ENCODE results near the gene EIF4A3.

The EIF4A3 gene

GRCh38 chr17:80147035-80147822 is at the start of gene EIF4A3:
Gene EIF4A3, minus strand, starts transcription at chr17:80147128. Its CDS starts 167 bp downstream, at chr17:80146961.
- DNase-seq, result peak; percentile 99

DNA sequence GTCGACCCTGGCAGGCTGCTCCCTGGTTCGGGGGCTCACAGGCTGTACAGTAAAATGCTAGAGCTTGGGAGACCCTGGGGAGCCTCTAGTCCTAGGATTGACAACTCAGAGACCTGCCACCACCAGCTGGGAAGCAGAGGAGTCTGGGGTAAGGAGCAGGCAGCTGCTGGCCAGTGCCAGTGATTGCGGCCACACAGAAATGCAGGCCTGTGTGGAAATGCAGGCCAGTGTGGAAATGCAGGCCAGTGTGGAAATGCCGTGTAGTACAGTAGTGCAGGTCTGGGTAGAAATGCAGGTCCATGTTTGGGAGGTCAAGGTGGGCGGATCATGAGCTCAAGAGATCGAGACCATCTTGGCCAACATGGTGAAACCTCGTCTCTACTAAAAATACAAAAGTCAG is 49.7 kb upstream of the EIF4A3 start:
- no peak for DNase-seq

GRCh38 chr17:80195671-80196529 is 49.0 kb upstream of the EIF4A3 start:
- peak; percentile 32 for DNase-seq

GRCh38 chr17:80195141-80195540 is 48.2 kb upstream of the EIF4A3 start:
- no peak for DNase-seq

- DNase-seq, result no peak
These were observed 45.1 kb upstream of the EIF4A3 start for GRCh38 chr17:80191865-80192661.

GRCh38 chr17:80191192-80191591 is 44.3 kb upstream of the EIF4A3 start:
- no peak for DNase-seq

- no peak for DNase-seq
These were observed 43.8 kb upstream of the EIF4A3 start for GRCh38 chr17:80190716-80191115.

- no peak for DNase-seq
These were observed 42.7 kb upstream of the EIF4A3 start for GRCh38 chr17:80189611-80190010.

- DNase-seq, result no peak
These were observed 40.6 kb upstream of the EIF4A3 start for GRCh38 chr17:80187515-80187941.

GRCh38 chr17:80187090-80187489 is 40.2 kb upstream of the EIF4A3 start:
- no peak for DNase-seq

DNA sequence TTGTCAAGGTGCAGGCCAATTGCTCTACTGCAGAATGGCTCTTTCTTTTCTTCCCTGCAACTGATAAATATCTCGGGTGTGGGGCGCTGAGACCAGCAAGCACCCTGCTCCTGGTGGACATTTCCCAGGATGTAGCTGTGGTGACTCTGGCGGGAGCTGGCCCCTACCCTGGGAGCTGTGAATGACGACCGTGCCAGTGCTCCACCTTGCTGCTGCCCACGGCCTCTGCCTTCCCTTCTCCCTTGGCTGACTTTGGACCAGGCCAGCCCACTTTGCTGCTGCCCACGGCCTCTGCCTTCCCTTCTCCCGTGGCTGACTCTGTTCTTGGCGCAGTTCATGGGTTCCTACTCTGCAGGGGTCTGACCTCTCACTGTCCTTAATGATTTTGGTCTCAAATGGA is 39.0 kb upstream of the EIF4A3 start:
- no peak for DNase-seq

DNA sequence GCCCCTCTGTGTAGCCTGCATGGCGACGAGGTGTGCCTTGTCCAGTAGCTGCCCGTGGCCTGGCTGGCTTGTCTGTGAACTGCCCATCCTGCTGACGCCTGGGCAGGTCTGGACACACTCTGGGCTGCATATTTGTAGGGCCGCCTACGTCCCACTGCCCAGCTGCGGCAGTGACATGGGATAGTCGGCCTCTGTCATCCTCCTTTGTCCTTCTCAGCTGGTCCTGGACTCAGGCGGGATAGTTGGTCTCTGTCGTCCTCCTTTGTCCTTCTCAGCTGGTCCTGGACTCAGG is 37.4 kb upstream of the EIF4A3 start:
- DNase-seq, result no peak

- no peak for DNase-seq
These were observed 36.9 kb upstream of the EIF4A3 start for GRCh38 chr17:80183581-80184422.

- no peak for DNase-seq
These were observed 35.9 kb upstream of the EIF4A3 start for GRCh38 chr17:80182845-80183223.

DNA sequence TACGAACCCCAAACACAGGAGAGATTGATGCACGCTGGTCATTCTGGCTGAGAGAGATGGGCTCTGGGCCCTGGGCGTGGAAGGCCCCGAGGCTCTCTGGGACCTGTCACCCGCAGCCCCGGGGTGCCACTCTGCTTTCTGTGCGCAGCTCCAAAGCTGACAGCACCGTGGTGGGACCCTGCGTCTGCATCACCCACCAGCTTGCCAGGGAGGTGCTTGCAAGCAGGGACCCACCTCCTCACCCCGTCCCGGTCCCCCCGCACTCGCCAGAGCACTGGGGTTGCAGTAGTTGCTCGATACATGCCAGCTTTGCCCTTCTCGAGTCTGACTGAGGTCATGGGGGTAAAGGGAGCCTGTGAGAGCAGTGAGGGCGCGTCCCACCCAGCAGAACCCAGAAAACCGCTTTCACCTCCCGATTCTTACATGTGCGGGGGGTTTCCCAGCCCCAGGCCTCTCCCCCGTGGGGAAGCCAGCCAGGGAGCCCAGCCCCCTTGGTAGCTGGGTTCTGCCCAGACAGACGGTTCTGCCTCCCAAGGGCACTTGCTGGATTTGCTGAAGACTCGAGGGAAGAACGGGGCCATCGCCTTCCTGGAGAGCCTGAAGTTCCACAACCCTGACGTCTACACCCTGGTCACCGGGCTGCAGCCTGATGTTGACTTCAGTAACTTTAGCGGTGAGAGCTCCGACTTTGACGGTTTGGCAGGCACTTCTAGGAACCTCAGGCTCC is 35.4 kb upstream of the EIF4A3 start:
- no peak for DNase-seq

DNA sequence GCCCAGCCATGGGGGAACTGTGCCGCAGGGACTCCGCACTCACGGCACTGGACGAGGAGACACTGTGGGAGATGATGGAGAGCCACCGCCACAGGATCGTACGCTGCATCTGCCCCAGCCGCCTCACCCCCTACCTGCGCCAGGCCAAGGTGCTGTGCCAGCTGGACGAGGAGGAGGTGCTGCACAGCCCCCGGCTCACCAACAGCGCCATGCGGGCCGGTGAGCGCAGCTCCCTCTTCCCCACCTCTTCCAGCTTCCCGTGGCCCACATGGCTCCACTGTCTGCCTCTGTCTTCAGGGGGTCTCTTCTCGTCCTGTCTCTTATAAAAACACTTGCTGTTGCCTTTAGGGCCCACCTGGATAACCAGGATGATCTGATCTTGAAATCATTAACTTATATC is 34.5 kb upstream of the EIF4A3 start:
- no peak for DNase-seq

DNA sequence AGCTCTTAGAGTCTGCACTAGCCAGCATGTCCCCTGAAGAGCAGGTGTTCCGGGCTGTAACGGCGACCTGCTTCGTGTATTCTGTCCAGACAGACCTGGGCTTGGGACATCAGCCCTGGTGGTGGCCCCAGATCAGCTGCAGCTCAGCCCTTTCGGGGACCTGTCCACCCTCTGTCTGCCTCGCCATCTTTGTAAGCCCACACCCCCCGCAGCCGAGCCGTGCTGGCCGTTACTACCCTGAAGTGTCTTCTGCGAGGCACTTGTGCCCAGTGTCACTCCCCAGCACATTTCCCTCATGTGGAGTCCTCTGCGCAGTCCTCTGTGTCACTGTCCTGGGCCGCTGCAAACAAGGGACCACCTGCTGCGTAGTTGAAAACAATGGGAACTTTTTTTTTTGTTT is 33.3 kb upstream of the EIF4A3 start:
- DNase-seq, result no peak

DNA sequence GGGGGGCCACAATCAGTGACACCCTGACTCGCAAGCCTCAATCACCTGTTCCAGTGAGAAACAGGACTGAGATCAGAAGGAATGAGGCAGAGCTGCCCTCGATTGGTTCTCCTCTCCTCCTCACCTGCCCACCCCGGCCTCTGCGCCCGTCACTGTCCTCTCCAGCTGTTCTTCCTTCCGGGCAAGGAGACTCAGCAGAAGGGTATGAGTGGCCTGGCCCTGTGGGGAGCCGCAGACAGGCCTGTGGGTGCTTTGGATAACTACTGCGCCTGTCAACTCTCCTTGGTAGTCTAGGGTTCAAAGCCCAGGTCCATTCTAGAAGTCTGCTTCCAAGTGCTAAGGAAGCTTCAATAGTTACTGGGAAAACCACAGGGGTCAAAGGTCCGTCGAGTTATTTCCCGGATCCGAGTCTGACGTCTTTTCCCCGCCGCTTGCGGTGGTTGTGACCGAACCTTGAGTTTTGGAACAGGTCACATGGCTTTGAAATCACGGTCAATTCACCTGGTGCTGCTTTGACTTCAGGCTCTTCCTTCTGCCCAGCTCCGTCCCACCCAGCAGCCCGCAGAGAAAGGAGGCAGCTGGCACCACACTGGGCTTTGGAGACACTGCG is 31.2 kb upstream of the EIF4A3 start:
- DNase-seq, result no peak

DNA sequence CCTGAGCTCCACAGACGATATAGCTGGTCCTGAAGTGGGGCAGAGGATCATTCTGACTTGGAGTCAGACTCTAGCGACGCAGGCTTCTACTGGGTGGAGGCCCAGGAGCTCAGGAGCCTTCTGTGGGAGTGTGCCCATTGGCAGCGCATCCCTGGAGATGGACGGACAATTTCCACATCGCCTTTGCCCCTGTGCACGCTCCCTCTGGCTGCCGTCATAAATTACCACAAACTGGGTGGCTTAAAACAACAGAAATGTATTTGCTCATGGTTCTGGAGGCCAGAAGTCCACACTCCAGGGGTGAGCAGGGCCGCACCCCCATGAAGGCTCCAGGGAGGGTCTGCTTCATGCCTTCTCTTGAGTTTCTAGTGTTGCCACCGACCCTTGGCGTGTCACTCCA is 29.8 kb upstream of the EIF4A3 start:
- no peak for DNase-seq

DNA sequence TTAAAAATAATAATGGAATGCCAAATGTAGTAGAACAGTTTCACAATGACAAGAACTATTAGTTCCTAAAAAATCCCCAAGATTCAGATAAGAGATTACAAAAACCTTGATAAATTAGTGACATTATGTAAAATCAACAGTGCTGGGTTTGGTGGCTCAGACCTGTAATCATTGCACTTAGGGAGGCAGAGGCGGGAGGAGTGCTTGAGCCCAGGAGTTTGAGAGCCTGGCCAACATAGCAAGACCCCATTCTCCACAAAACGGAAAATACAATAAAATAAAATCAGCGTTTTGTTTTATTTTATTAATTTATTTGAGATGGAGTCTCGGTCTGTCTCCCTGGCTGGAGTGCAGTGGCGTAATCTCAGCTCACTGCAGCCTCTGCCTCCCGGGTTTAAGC is 27.0 kb upstream of the EIF4A3 start:
- no peak for DNase-seq

GRCh38 chr17:80173126-80173525 is 26.2 kb upstream of the EIF4A3 start:
- no peak for DNase-seq

All from OCI-M1 (cell line).